PC-3 (cell line): Measurements from ENCODE around the gene ZDHHC1. TPM values are rescaled to one million over a fixed set of nuclear protein-coding genes. Genes with fewer than 3 reads are reported as not detected.

ENCODE experiments used
- ATAC-seq: fragments of 200-7000 bp; cut with Tn5 transposase; 2 replicates; pipeline ENCODE4 v1.9.1; 2020; ENCODE audit warnings: mild to moderate bottlenecking, moderate library complexity
- BruUV-seq: library from RNA; stranded (reverse); fragments of 400-500 nt; replicated peaks from 2 replicates; lab custom pipeline; 2021; lab: Mats Ljungman, UMichigan
- CTCF ChIA-PET: fragments of 300-600 bp; sonication (Branson Sonifier 250); formaldehyde crosslinking; loops from one replicate; lab custom pipeline; 2022; ENCODE audit warnings: antibody characterized with exemption; lab: Charles Lee
- POLR2A ChIA-PET: fragments of 300-600 bp; sonication (Branson Sonifier 250); formaldehyde crosslinking; loops from one replicate; lab custom pipeline; 2022; ENCODE audit warnings: antibody characterized with exemption; ENCODE audit not compliant: unreplicated experiment; lab: Charles Lee
- DNase-seq: peaks from one replicate; pipeline ENCODE4 v3.0.0-alpha.2; 2015
- H2AFZ ChIP-seq: fragments of 300-600 bp; sonication (generic); 2 replicates; pipeline ENCODE4 v1.6.0; 2016; ENCODE audit warnings: antibody characterized with exemption, low read length
- H3F3A ChIP-seq: fragments of 300-600 bp; sonication (generic); one replicate; pipeline ENCODE4 v1.6.0; 2017; ENCODE audit warnings: antibody characterized with exemption, low read length, control low read depth, mild to moderate bottlenecking; ENCODE audit not compliant: unreplicated experiment
- H3K27ac ChIP-seq: fragments of 300-600 bp; sonication (generic); 2 replicates; pipeline ENCODE4 v1.5.1; 2016; ENCODE audit warnings: mild to moderate bottlenecking, low read length
- H3K27me3 ChIP-seq: fragments of 300-600 bp; sonication (generic); 2 replicates; pipeline ENCODE4 v1.6.1; 2016; ENCODE audit warnings: low read length, mixed read lengths
- H3K36me3 ChIP-seq: fragments of 300-600 bp; sonication (generic); 2 replicates; pipeline ENCODE4 v1.6.1; 2016; ENCODE audit warnings: low read depth, mixed run types, low read length, mixed read lengths
- H3K4me1 ChIP-seq: fragments of 300-600 bp; sonication (generic); 2 replicates; pipeline ENCODE4 v1.5.1; 2016; ENCODE audit warnings: low read length; ENCODE audit not compliant: insufficient read depth
- H3K4me2 ChIP-seq: fragments of 300-600 bp; sonication (generic); 2 replicates; pipeline ENCODE4 v1.6.0; 2016; ENCODE audit warnings: low read length
- H3K4me3 ChIP-seq: fragments of 300-600 bp; sonication (generic); 2 replicates; pipeline ENCODE4 v1.5.1; 2016; ENCODE audit warnings: mild to moderate bottlenecking, low read length, mixed read lengths
- H3K79me2 ChIP-seq: fragments of 300-600 bp; sonication (generic); 2 replicates; pipeline ENCODE4 v1.6.1; 2017; ENCODE audit warnings: low read length, mixed read lengths
- H3K9ac ChIP-seq: fragments of 300-600 bp; sonication (generic); 2 replicates; pipeline ENCODE4 v1.6.0; 2016; ENCODE audit warnings: mild to moderate bottlenecking, low read length
- H3K9me2 ChIP-seq: fragments of 300-600 bp; sonication (generic); replicated peaks from 2 replicates; pipeline ENCODE4 v1.6.1; 2016; ENCODE audit warnings: mixed run types, low read length, mixed read lengths
- H3K9me3 ChIP-seq: fragments of 300-600 bp; sonication (generic); 2 replicates; pipeline ENCODE4 v1.6.1; 2016; ENCODE audit warnings: low read length, mixed read lengths
- H4K20me1 ChIP-seq: fragments of 300-600 bp; sonication (generic); 2 replicates; pipeline ENCODE4 v1.6.1; 2016; ENCODE audit warnings: low read length, mixed read lengths
- CTCF ChIP-seq: fragments of 300-600 bp; sonication (generic); conservative IDR thresholded peaks from 2 replicates; pipeline ENCODE4 v1.5.1; 2017; ENCODE audit warnings: antibody characterized with exemption, low read depth, mild to moderate bottlenecking, low read length
- EZH2 ChIP-seq: fragments of 300-600 bp; sonication (generic); IDR thresholded peaks from one replicate; pipeline ENCODE4 v1.6.1; 2017; ENCODE audit warnings: antibody characterized with exemption, mild to moderate bottlenecking, low read length; ENCODE audit not compliant: unreplicated experiment
- EZH2phosphoT487 ChIP-seq: fragments of 300-600 bp; sonication (generic); IDR thresholded peaks from 2 replicates; pipeline ENCODE4 v1.6.1; 2018; ENCODE audit warnings: mild to moderate bottlenecking, antibody characterized with exemption, low read length, borderline replicate concordance
- intact Hi-C: fragments of 100-400 bp; cut with micrococcal nuclease; formaldehyde crosslinking; loops from 2 replicates; pipeline ENCODE4 v1.9.0; 2023
- total RNA-seq: library from RNA; depleted of rRNA; stranded (reverse); fragments of >200 nt; gene quantifications from 2 replicates; pipeline ENCODE4 v1.2.3, GENCODE V29; 2014

The ZDHHC1 gene
- total RNA-seq, 1 experiment from 2014 or later: 4.8 TPM

GRCh38 chr16:67432506-67432890, 16.2 kb upstream of the ZDHHC1 start:
- no peaks in the 10 kb centered on the region for H3K9me2 ChIP-seq
- no TSS peak for BruUV-seq
- intact Hi-C loops: no loop called here
- peaks cover 3% of the 10 kb centered on the region for H3K4me1 ChIP-seq
- no peaks in the 10 kb centered on the region for H3K9me3 ChIP-seq
- no peak overlapping the region for H2AFZ ChIP-seq
- ChIA-PET CTCF (no interaction called here), POLR2A (no interaction called here)
- TF ChIP-seq EZH2phosphoT487 (no peak), EZH2 (no peak), CTCF (no peak)
- no peaks in the 10 kb centered on the region for H3K79me2 ChIP-seq
- DNase-seq: no peak
- H3K27me3 ChIP-seq: no peaks in the 10 kb centered on the region
- no peak for ATAC-seq
- no peaks in the 10 kb centered on the region for H3K36me3 ChIP-seq
- H3K27ac ChIP-seq: no peak overlapping the region
- H3K4me2 ChIP-seq: no peak overlapping the region
- H3K9ac ChIP-seq: no peak overlapping the region
- H3K4me3 ChIP-seq: no peak overlapping the region
- H3F3A ChIP-seq: no peaks in the 10 kb centered on the region
- no peaks in the 10 kb centered on the region for H4K20me1 ChIP-seq

GRCh38 chr16:67431775-67432505, 15.7 kb upstream of the ZDHHC1 start:
- Histone ChIP-seq H2AFZ (0 out of 2 replicates have a peak overlapping the region, but pooled peaks have one; percentile 62), H4K20me1 (no peaks in the 10 kb centered on the region), H3K4me2 (peak overlapping the region; percentile 91), H3K4me3 (peak overlapping the region; percentile 67), H3K27me3 (no peaks in the 10 kb centered on the region), H3K27ac (no peak overlapping the region), H3K36me3 (no peaks in the 10 kb centered on the region), H3F3A (no peaks in the 10 kb centered on the region), H3K4me1 (peaks cover 3% of the 10 kb centered on the region), H3K9me3 (no peaks in the 10 kb centered on the region), H3K79me2 (no peaks in the 10 kb centered on the region), H3K9ac (no peak overlapping the region), H3K9me2 (no peaks in the 10 kb centered on the region)
- intact Hi-C loops: no loop called here
- BruUV-seq: no TSS peak
- POLR2A ChIA-PET: no interaction called here
- DNase-seq (no peak), ATAC-seq (no peak)
- CTCF ChIA-PET: no interaction called here
- no peak for TF ChIP-seq EZH2
- TF ChIP-seq CTCF: no peak
- no peak for TF ChIP-seq EZH2phosphoT487
